GM23338 (cell line): Measurements from ENCODE around the gene IQGAP2. TPM values are rescaled to one million over a fixed set of nuclear protein-coding genes. Genes with fewer than 3 reads are reported as not detected.

Source experiments
- ATAC-seq: fragments of 200-7000 bp; cut with Tn5 transposase; 3 replicates; pipeline ENCODE4 v1.9.1; 2020
- DNase-seq: peaks from one replicate; pipeline ENCODE4 v3.0.0-alpha.2; 2015; ENCODE audit warnings: low spot score
- H2AFZ ChIP-seq: fragments of 200-600 bp; sonication (generic); 2 replicates; pipeline ENCODE4 v1.8.0; 2016; ENCODE audit warnings: antibody characterized with exemption, mild to moderate bottlenecking, moderate library complexity
- H3F3A ChIP-seq: fragments of 200-600 bp; sonication (generic); replicated peaks from 2 replicates; pipeline ENCODE4 v1.8.0; 2017; ENCODE audit warnings: antibody characterized with exemption, mixed run types, low read depth
- H3K27ac ChIP-seq: fragments of 200-600 bp; sonication (generic); 2 replicates; pipeline ENCODE4 v1.6.1; 2016; ENCODE audit warnings: low read depth
- H3K27me3 ChIP-seq: fragments of 200-600 bp; sonication (generic); 2 replicates; pipeline ENCODE4 v1.8.0; 2016; ENCODE audit warnings: mild to moderate bottlenecking, mixed run types, moderate library complexity; ENCODE audit not compliant: insufficient read depth
- H3K36me3 ChIP-seq: fragments of 200-600 bp; sonication (generic); 2 replicates; pipeline ENCODE4 v1.8.0; 2016; ENCODE audit warnings: mild to moderate bottlenecking; ENCODE audit not compliant: insufficient read depth
- H3K4me1 ChIP-seq: fragments of 200-600 bp; sonication (generic); 2 replicates; pipeline ENCODE4 v1.8.0; 2016; ENCODE audit warnings: mild to moderate bottlenecking, moderate library complexity; ENCODE audit not compliant: insufficient read depth
- H3K4me2 ChIP-seq: fragments of 200-600 bp; sonication (generic); 2 replicates; pipeline ENCODE4 v1.7.1; 2017; ENCODE audit warnings: mixed run types
- H3K4me3 ChIP-seq: fragments of 200-600 bp; sonication (generic); 2 replicates; pipeline ENCODE4 v1.6.1; 2016; ENCODE audit warnings: mixed run types
- H3K79me2 ChIP-seq: fragments of 200-600 bp; sonication (generic); replicated peaks from 2 replicates; pipeline ENCODE4 v1.8.0; 2017; ENCODE audit warnings: mild to moderate bottlenecking; ENCODE audit not compliant: insufficient read depth
- H3K9me2 ChIP-seq: fragments of 200-600 bp; sonication (generic); 2 replicates; pipeline ENCODE4 v1.8.0; 2017; ENCODE audit not compliant: insufficient read depth
- H4K20me1 ChIP-seq: fragments of 200-600 bp; sonication (generic); replicated peaks from 2 replicates; pipeline ENCODE4 v1.8.0; 2017; ENCODE audit warnings: mild to moderate bottlenecking; ENCODE audit not compliant: insufficient read depth
- H3K27ac Mint-ChIP-seq: 2 replicates; pipeline ENCODE4 v1.8.0; 2020; ENCODE audit warnings: inconsistent platforms, mild to moderate bottlenecking, moderate library complexity, mixed read lengths
- H3K27me3 Mint-ChIP-seq: 3 replicates; pipeline ENCODE4 v1.8.0; 2022; ENCODE audit warnings: low read depth, mild to moderate bottlenecking, moderate library complexity, mixed read lengths, inconsistent platforms; ENCODE audit not compliant: insufficient read depth, poor library complexity
- H3K36me3 Mint-ChIP-seq: 3 replicates; pipeline ENCODE4 v1.8.0; 2021; ENCODE audit warnings: low read depth, mild to moderate bottlenecking, inconsistent platforms, moderate library complexity, mixed read lengths
- H3K4me1 Mint-ChIP-seq: 3 replicates; pipeline ENCODE4 v1.8.0; 2020; ENCODE audit warnings: mild to moderate bottlenecking, inconsistent platforms, mixed read lengths
- H3K4me3 Mint-ChIP-seq: 3 replicates; pipeline ENCODE4 v1.8.0; 2021; ENCODE audit warnings: moderate library complexity, mild to moderate bottlenecking, inconsistent platforms, mixed read lengths
- H3K9me3 Mint-ChIP-seq: 3 replicates; pipeline ENCODE4 v1.8.0; 2020; ENCODE audit warnings: moderate library complexity, mild to moderate bottlenecking, inconsistent platforms, mixed read lengths
- CREB1 ChIP-seq: fragments of 250-450 bp; sonication (Bioruptor Pico); IDR thresholded peaks from 2 replicates; pipeline ENCODE4 v1.5.0; 2020; ENCODE audit warnings: low read depth, mild to moderate bottlenecking, moderate library complexity
- CTCF ChIP-seq, 2 experiments: fragments of 200-600 bp in 1 of 2; sonication (generic) in 1 of 2; conservative IDR thresholded peaks; 2 replicates each; pipeline versions ENCODE4 v1.5.1 to v1.6.1; 2016 to 2017; ENCODE audit warnings: antibody characterized with exemption in 2 of 2, low read depth in 2 of 2, mild to moderate bottlenecking in 2 of 2, moderate library complexity in 1 of 2
- ETS1 ChIP-seq: IDR thresholded peaks from 2 replicates; pipeline ENCODE4 v1.6.1; 2016; ENCODE audit warnings: antibody characterized with exemption
- EZH2 ChIP-seq: fragments of 200-600 bp; sonication (generic); IDR thresholded peaks from one replicate; pipeline ENCODE4 v1.8.0; 2017; ENCODE audit warnings: antibody characterized with exemption, mild to moderate bottlenecking, low read depth; ENCODE audit not compliant: unreplicated experiment
- EZH2phosphoT487 ChIP-seq: fragments of 200-600 bp; sonication (generic); IDR thresholded peaks from one replicate; pipeline ENCODE4 v1.8.1; 2018; ENCODE audit warnings: antibody characterized with exemption; ENCODE audit not compliant: unreplicated experiment
- JUNB ChIP-seq: IDR thresholded peaks from one replicate; pipeline ENCODE4 v1.6.1; 2016; ENCODE audit warnings: antibody characterized with exemption; ENCODE audit not compliant: unreplicated experiment
- NANOG ChIP-seq: IDR thresholded peaks from 2 replicates; pipeline ENCODE4 v1.6.1; 2016; ENCODE audit warnings: antibody characterized with exemption, borderline replicate concordance
- POLR2AphosphoS5 ChIP-seq: IDR thresholded peaks from 2 replicates; pipeline ENCODE4 v1.6.1; 2016; ENCODE audit warnings: antibody characterized with exemption, low read depth
- REST ChIP-seq: IDR thresholded peaks from one replicate; pipeline ENCODE4 v1.6.1; 2018; ENCODE audit warnings: antibody characterized with exemption; ENCODE audit not compliant: unreplicated experiment
- STAT1 ChIP-seq: IDR thresholded peaks from one replicate; pipeline ENCODE4 v1.6.1; 2016; ENCODE audit warnings: antibody characterized with exemption; ENCODE audit not compliant: unreplicated experiment
- ZNF114 ChIP-seq: fragments of 250-450 bp; sonication (Bioruptor Pico); IDR thresholded peaks from 2 replicates; pipeline ENCODE4 v1.5.0; 2020; ENCODE audit warnings: mild to moderate bottlenecking, moderate library complexity
- ZNF331 ChIP-seq: fragments of 250-450 bp; sonication (Bioruptor Pico); IDR thresholded peaks from 2 replicates; pipeline ENCODE4 v1.5.0; 2020; ENCODE audit warnings: low read depth, mild to moderate bottlenecking, moderate library complexity
- ZNF462 ChIP-seq: fragments of 250-450 bp; sonication (Bioruptor Pico); IDR thresholded peaks from 2 replicates; pipeline ENCODE4 v1.5.0; 2020; ENCODE audit warnings: mild to moderate bottlenecking, moderate library complexity
- polyA plus RNA-seq: library from polyadenylated mRNA; unstranded; fragments of >200 nt; fragmentation: Nextera tagmentation; extraction: Ambion mirVana; gene quantifications from 2 replicates; pipeline ENCODE4 v1.2.1, GENCODE V29; 2016
- total RNA-seq: library from RNA; depleted of rRNA; stranded (reverse); fragments of >200 nt; shearing (Covaris generic); gene quantifications from 2 replicates; pipeline ENCODE4 v1.2.3, GENCODE V29; 2014

The IQGAP2 gene
- total and polyA plus RNA-seq, 2 experiments from 2014 or later = 60.0 to 86.5 TPM

- Histone ChIP-seq H3K79me2 (no peaks in the 10 kb centered on the region), H3F3A (no peaks in the 10 kb centered on the region), H4K20me1 (no peaks in the 10 kb centered on the region), H3K9me2 (no peaks in the 10 kb centered on the region), H3K4me3 (no peak overlapping the region), H3K27me3 (no peaks in the 10 kb centered on the region), H3K4me2 (no peak overlapping the region), H2AFZ (no peak overlapping the region), H3K36me3 (no peaks in the 10 kb centered on the region), H3K27ac (no peak overlapping the region), H3K4me1 (no peaks in the 10 kb centered on the region)
- Mint-ChIP-seq H3K27ac (no peak overlapping the region), H3K4me1 (peaks cover 4% of the 10 kb centered on the region; the same call in 2 of the 3 replicates), H3K36me3 (no peaks in the 10 kb centered on the region), H3K4me3 (no peak overlapping the region), H3K9me3 (no peaks in the 10 kb centered on the region), H3K27me3 (peaks cover under 1% of the 10 kb centered on the region)
- no peak for DNase-seq
- no peak for TF ChIP-seq ETS1
- no peak for TF ChIP-seq NANOG
- no peak for TF ChIP-seq CREB1 (CRISPR knock-in tag)
- no peak for TF ChIP-seq ZNF114 (CRISPR knock-in tag)
- no peak for TF ChIP-seq ZNF462 (CRISPR knock-in tag)
- TF ChIP-seq EZH2phosphoT487 = no peak
- TF ChIP-seq JUNB = no peak
- no peak for TF ChIP-seq CTCF (conservative IDR thresholded peaks at IDR 0.05; ENCODE audit: low read depth in 2 of 2)
- TF ChIP-seq REST = no peak
- TF ChIP-seq POLR2AphosphoS5 = no peak
- no peak for TF ChIP-seq STAT1
- no peak for TF ChIP-seq ZNF331 (CRISPR knock-in tag)
- no peak for TF ChIP-seq EZH2
- no peak for ATAC-seq
These were observed 261.0 kb downstream of the IQGAP2 start for GRCh38 chr5:76664079-76664478.
